ENCODE measurements around the gene FIGN. TPM values are rescaled to one million over a fixed set of nuclear protein-coding genes. Genes with fewer than 3 reads are reported as not detected.

The FIGN gene
- total RNA-seq, 1 experiment from 2014 or later = not detected

- peaks cover 11% of the 10 kb centered on the region for H3K4me1 ChIP-seq
- POLR2A ChIA-PET = no interaction called here
- Mint-ChIP-seq H3K9me3 (ENCODE audit: unreplicated experiment) (no peaks in the 10 kb centered on the region), H3K27ac (ENCODE audit: unreplicated experiment) (no peak overlapping the region), H3K36me3 (ENCODE audit: insufficient read depth, unreplicated experiment) (no peaks in the 10 kb centered on the region), H3K4me3 (ENCODE audit: unreplicated experiment) (no peak overlapping the region), H3K27me3 (ENCODE audit: insufficient read depth, unreplicated experiment) (no peaks in the 10 kb centered on the region), H3K4me1 (ENCODE audit: low read depth, unreplicated experiment) (no peaks in the 10 kb centered on the region)
- intact Hi-C loops (cut with micrococcal nuclease; ENCODE audit: unreplicated experiment) = no loop called here
- no peaks in the 10 kb centered on the region for H3K27me3 ChIP-seq (replicated peaks; ENCODE audit: control insufficient read depth, insufficient read depth, low read length)
- no peaks in the 10 kb centered on the region for H3K36me3 ChIP-seq (ENCODE audit: control insufficient read depth, insufficient read depth, low read length)
- no peak for TF ChIP-seq CTCF (IDR thresholded peaks at IDR 0.05; ENCODE audit: insufficient read depth in 1 of 2, low read depth in 1 of 2, low read length in 1 of 2, severe bottlenecking in 1 of 2, unreplicated experiment in 1 of 2)
- H3K4me3 ChIP-seq (ENCODE audit: low read depth, low read length) = no peak overlapping the region
- no TSS peak for BruUV-seq (replicated peaks)
- no peaks in the 10 kb centered on the region for H3K9me3 ChIP-seq
- CTCF ChIA-PET = no interaction called here
- DNase-seq = no peak
Measured at GRCh38 chr2:163621445-163622004, 114.3 kb downstream of the FIGN start.

- H3K27ac Mint-ChIP-seq (ENCODE audit: unreplicated experiment) = no peak overlapping the region
- H3K27me3 Mint-ChIP-seq (ENCODE audit: insufficient read depth, unreplicated experiment) = no peaks in the 10 kb centered on the region
- BruUV-seq (replicated peaks) = no TSS peak
- intact Hi-C loops (cut with micrococcal nuclease; ENCODE audit: unreplicated experiment) = no loop called here
- ChIA-PET CTCF (no interaction called here), POLR2A (no interaction called here)
- Histone ChIP-seq H3K27me3 (replicated peaks; ENCODE audit: control insufficient read depth, insufficient read depth, low read length) (no peaks in the 10 kb centered on the region), H3K4me3 (ENCODE audit: low read depth, low read length) (no peak overlapping the region), H3K9me3 (no peaks in the 10 kb centered on the region), H3K4me1 (no peaks in the 10 kb centered on the region; the same call in 1 of the 2 replicates), H3K36me3 (ENCODE audit: control insufficient read depth, insufficient read depth, low read length) (no peaks in the 10 kb centered on the region)
- H3K4me3 Mint-ChIP-seq (ENCODE audit: unreplicated experiment) = no peak overlapping the region
- H3K4me1 Mint-ChIP-seq (ENCODE audit: low read depth, unreplicated experiment) = no peaks in the 10 kb centered on the region
- TF ChIP-seq CTCF (IDR thresholded peaks at IDR 0.05; ENCODE audit: insufficient read depth in 1 of 2, low read depth in 1 of 2, low read length in 1 of 2, severe bottlenecking in 1 of 2, unreplicated experiment in 1 of 2) = no peak
- no peak for DNase-seq
- H3K36me3 Mint-ChIP-seq (ENCODE audit: insufficient read depth, unreplicated experiment) = no peaks in the 10 kb centered on the region
- H3K9me3 Mint-ChIP-seq (ENCODE audit: unreplicated experiment) = no peaks in the 10 kb centered on the region
Measured at GRCh38 chr2:163617517-163617916, 118.3 kb downstream of the FIGN start.

GRCh38 chr2:163613266-163613731 is 122.5 kb downstream of the FIGN start:
- POLR2A ChIA-PET = no interaction called here
- Histone ChIP-seq H3K9me3 (no peaks in the 10 kb centered on the region), H3K27me3 (replicated peaks; ENCODE audit: control insufficient read depth, insufficient read depth, low read length) (no peaks in the 10 kb centered on the region), H3K4me1 (no peaks in the 10 kb centered on the region), H3K4me3 (ENCODE audit: low read depth, low read length) (no peak overlapping the region), H3K36me3 (ENCODE audit: control insufficient read depth, insufficient read depth, low read length) (no peaks in the 10 kb centered on the region)
- H3K27me3 Mint-ChIP-seq (ENCODE audit: insufficient read depth, unreplicated experiment) = no peaks in the 10 kb centered on the region
- intact Hi-C loops (cut with micrococcal nuclease; ENCODE audit: unreplicated experiment) = no loop called here
- TF ChIP-seq CTCF (IDR thresholded peaks at IDR 0.05; ENCODE audit: insufficient read depth in 1 of 2, low read depth in 1 of 2, low read length in 1 of 2, severe bottlenecking in 1 of 2, unreplicated experiment in 1 of 2) = no peak
- H3K27ac Mint-ChIP-seq (ENCODE audit: unreplicated experiment) = no peak overlapping the region
- no peak for DNase-seq
- no peaks in the 10 kb centered on the region for H3K9me3 Mint-ChIP-seq (ENCODE audit: unreplicated experiment)
- CTCF ChIA-PET = no interaction called here
- H3K36me3 Mint-ChIP-seq (ENCODE audit: insufficient read depth, unreplicated experiment) = no peaks in the 10 kb centered on the region
- no peaks in the 10 kb centered on the region for H3K4me1 Mint-ChIP-seq (ENCODE audit: low read depth, unreplicated experiment)
- BruUV-seq (replicated peaks) = no TSS peak
- H3K4me3 Mint-ChIP-seq (ENCODE audit: unreplicated experiment) = no peak overlapping the region
